ENCODE results near the gene ARAP3.
"Not testable (repeated sequence)": the region's sequence is repeated elsewhere in the genome, so short reads cannot be mapped to it uniquely, and the experiment has no call there.

Gene ARAP3, protein sequence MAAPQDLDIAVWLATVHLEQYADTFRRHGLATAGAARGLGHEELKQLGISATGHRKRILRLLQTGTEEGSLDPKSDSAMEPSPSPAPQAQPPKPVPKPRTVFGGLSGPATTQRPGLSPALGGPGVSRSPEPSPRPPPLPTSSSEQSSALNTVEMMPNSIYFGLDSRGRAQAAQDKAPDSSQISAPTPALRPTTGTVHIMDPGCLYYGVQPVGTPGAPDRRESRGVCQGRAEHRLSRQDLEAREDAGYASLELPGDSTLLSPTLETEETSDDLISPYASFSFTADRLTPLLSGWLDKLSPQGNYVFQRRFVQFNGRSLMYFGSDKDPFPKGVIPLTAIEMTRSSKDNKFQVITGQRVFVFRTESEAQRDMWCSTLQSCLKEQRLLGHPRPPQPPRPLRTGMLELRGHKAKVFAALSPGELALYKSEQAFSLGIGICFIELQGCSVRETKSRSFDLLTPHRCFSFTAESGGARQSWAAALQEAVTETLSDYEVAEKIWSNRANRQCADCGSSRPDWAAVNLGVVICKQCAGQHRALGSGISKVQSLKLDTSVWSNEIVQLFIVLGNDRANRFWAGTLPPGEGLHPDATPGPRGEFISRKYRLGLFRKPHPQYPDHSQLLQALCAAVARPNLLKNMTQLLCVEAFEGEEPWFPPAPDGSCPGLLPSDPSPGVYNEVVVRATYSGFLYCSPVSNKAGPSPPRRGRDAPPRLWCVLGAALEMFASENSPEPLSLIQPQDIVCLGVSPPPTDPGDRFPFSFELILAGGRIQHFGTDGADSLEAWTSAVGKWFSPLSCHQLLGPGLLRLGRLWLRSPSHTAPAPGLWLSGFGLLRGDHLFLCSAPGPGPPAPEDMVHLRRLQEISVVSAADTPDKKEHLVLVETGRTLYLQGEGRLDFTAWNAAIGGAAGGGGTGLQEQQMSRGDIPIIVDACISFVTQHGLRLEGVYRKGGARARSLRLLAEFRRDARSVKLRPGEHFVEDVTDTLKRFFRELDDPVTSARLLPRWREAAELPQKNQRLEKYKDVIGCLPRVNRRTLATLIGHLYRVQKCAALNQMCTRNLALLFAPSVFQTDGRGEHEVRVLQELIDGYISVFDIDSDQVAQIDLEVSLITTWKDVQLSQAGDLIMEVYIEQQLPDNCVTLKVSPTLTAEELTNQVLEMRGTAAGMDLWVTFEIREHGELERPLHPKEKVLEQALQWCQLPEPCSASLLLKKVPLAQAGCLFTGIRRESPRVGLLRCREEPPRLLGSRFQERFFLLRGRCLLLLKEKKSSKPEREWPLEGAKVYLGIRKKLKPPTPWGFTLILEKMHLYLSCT (N-terminal part only)

DNA sequence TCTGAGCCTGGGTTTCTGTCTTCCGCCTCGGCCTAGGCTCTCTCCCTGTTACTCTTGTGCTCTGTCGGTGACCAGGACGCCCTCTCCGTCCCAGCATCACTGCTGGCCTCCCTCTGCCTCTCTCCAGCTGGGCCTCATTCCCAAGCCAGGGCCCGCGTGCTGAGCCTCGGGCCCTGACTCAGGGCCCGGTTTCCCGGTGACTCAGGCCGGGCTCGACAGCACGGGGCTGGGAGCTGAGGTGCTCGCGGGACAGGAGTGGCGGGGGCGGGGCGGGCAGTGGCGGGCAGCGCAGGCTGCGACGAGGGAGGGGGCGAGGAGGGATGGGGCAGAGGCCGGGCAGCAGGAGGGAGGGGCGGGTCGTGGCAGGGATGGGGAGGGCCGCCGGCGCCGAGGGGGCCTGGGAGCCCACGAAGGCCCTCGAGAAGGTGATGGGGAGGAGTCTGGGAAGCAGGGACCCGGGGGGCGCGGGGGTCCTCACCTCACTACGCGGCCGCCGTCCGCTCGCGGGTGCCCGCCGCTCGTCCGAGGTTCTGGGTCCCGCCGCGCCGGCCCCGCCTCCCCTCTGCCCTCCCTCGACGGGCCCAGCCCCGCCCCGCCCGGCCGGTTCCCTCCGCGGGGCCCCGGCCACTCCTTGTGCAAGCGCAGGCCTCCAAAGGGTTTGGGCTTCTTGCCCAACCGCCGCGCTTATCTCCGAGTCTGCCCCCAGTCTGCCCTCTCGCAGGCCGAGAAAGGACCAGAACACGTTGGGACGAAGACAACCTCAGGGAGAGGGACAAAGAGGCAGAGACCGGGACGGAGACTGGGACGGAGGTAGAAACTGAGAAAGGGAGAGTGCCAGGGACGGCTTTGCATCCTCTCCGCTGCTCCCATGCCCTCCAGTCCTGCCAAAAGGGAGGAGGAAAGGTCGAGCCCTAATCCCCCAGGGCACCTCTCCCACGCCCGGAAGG, at the start of gene ARAP3:
Gene ARAP3 (minus strand): TSS at position 536 of the 947 bp plus-strand sequence. CDS start 1,744 bp downstream, outside the sequence.
- no peak for DNase-seq

DNA sequence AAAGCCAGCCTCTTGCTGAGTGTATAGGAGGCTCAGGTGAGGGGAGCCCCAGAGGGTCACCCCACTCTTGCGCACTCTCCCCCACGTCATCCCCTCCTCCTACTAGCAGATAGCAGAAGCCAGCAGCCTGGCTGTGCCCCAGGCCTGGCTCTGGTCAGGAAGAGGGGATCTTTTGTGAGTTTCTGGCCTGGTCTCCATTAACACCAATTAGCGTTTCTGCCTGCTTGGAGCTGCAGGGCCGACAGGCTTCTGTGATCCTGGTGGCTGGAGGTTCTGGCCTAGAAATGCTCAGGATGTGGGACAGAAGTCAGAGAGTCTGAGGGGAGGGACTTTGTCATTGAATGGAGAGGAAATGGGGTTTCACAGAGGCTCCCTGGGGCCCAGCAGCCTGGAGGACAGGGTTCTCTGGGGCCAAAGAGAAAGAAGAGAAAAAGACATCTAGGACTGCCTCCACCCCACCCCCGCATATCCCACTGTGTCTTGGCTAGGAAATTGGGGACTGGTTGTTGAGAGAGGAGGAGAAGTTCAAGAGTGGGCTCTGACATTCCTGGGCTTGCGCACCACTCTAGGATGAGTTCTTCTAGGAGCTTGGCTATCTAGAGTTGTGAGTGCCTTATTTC, 47.5 kb upstream of the ARAP3 start:
- no peak for DNase-seq

DNA sequence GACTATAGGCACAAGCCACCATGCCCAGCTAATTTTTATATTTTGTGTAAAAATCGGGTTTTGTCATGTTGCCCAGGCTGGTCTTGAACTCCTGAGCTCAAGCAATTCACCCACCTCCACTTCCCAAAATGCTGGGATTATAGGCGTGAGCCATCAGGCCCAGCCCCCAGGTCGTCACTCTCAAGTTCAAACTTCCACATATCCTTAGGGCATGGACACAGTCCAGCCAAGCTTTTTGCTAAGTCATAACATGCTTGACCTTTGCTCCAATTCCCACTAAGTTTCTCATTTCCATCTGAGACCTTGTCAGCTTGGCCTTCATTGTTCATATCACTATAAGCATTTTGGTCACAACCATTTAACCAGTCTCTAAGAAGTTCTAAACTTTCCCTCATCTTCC, 43.9 kb upstream of the ARAP3 start:
- no peak for DNase-seq

DNA sequence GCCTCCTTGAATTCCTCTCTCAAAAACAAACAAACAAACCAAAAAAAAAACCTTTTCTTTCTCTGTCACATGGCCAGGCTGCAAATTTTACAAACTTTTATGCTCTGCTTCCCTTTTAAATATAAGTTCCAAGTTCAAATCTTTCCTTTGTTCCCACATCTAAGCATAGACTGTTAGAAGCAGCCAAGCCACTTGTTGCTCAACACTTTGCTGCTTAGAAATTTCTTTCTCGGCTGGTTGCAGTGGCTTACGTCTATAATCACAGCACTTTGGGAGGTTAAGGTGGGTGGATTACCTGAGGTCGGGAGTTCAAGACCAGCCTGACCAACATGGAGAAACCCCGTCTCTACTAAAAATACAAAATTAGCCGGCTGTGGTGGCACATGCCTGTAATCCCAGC, 43.1 kb upstream of the ARAP3 start:
- DNase-seq = not testable (repeated sequence)

DNA sequence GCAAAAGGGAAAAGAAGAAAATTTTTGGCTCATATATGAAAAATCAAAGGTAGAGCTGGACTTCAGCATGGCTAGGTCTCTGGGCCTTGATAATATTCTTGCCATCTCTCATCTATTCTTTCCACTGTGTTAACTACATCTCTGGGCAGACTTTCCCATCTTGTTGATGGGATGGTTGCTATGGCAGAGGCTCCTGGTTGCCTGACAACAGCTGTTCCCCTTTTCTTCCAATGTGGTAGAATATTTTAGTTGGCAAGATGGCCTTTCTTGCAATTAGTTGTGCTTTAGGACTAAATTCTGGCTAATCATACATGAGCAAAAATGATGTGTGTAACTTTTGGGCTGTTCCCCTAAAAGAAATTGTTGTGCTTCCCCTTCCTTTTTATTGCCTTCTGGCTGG, 40.2 kb upstream of the ARAP3 start:
- DNase-seq = peak; percentile 14

DNA sequence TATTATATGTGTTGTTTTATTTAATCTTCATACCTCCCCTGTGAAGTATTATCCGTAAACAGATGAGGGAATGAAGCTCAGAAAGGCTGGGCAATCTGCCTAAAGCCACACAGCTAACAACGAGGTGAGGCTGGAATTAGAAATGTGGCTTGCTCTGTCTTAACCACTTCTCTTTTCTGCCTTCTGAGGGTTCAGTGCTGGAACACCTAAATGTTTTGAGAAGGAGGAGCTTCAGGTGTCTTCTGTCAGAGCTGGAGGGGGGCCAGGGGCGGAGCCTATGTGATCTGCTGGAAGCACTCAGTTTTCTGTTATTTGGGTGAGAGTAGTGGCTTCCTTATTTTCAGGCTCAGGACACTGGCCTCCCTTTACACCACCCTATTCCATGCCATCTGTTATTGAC, 35.0 kb upstream of the ARAP3 start:
- no peak for DNase-seq

DNA sequence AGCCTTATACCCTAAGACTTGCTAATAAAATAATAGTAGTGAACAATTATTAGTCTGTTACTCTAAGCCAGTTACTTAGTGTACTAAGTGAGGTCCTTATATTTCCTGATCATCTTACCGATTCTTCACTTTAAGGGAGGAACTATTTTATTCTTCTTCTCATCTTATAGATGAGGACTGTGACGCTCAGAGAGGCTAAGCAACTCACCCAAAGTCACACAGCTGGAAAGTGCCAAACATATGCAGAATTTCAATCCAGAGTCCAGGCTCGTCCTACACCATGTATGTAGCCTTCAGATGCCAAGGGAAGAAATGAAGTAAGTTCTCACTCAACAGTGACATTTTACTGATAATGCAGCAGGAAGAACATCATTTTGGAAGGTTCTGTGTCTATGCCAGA, 34.4 kb upstream of the ARAP3 start:
- no peak for DNase-seq

DNA sequence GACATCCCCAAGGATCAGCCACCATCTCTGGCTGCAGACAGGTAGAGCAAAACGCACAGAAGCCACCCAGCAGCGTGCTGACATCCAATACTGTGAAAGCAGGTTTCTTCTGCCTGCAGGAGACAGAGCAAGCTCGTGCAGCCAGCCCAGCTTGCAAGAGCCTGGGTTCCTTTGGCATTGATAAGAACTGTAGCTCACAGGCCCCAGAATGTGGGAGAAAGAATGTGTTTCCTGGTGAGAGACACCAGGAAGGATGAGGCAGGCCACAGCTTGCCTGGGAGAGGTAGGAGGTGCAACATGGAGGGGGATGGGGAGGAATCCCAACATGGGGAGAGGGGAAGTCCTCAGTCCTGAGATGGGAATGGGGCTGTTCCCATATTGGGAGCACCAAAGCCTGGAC, 34.0 kb upstream of the ARAP3 start:
- no peak for DNase-seq

DNA sequence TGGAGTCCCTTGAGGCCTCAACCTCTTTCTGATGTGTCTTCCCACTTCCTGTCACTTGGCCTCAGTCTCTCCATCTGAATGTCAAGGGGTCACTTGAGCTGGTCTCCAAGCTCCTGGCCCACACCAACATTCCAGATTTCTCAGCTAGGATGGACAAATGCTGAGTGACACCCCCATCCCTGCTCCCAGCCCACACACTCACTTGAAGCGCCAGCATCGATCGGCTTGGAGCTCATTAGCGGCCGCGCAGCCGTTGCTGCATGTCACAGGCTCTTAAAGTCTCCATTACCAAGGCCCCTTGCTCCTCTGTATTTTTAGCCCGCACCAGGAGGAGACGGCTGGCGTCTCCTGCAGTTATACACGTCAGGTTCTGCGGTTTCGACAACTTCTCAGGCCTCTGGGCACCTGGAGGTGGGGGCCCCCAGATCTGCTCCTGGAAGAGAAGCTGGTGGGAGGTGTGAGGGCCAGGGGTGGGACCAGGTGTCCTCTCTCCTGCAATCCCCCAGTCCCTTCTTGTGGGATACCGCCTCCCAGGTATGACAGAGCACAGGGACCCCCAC, 33.4 kb upstream of the ARAP3 start:
- DNase-seq = no peak

DNA sequence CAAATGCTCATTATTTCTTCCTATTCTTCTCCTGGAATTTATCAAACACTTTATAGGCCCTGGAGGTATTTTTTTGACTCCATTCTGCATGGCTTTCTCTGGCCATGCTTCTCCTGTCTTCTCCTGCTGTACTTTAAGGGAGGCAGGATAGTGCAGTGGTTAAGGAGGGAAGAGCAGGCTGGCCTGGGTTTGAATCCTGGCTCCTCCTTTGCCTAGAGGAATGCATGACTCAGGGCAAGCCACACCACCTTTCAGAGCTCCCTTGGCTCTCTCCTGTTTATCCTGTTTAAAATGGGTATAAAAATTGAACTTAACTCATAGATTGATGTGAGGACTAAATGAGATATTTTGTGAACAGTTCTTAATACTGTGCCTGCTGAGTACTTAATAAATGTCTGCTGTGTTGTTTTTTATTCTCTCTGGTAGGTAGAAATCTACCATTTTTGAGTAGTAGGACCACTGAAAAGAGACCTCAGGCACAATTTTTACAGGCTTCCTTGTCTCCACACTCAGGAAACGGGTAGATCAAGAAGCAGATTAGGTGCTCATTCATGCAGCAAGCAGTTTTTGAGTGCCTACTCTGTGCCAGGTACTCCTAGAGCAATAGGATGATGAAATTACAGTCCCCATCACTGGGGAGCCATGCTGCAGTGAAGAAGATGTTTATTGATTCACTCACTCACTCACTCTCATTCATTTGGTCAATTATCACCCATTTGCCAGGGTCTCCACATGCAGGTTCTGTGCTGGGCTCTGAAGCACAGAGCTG, 32.7 kb upstream of the ARAP3 start:
- no peak for DNase-seq

DNA sequence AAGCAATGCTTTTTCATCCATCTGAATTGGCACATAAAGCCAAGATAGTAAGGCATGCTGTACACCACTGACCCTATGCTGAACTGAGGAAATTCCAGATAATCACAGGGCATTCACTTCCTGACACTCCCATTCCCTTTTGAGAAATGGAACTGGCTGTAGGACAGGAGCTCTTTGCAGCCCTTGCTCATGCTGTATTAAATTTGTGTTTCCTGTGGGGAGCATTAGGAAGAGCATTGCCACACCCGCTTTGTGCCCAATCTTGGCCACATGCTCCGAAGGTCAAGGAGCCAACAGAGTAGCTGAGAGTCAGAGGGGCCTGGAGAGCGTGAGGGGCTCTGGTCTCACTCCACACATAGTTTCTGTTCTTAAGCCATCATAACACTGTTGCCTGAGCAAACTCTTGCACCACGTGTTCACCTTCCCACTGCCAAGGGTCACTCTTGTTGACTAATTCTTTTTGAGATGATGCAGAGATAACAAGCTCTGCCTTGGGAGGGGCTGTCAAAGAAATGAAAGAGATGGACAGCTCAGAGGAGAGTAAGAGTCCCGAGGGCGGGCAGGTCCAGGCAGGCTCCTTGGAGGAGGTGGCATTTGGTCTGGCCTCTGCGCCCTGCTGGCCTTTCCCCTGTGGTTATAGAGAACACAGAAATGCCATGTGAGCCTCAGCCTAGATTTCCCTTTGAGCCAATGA, 31.7 kb upstream of the ARAP3 start:
- no peak for DNase-seq

DNA sequence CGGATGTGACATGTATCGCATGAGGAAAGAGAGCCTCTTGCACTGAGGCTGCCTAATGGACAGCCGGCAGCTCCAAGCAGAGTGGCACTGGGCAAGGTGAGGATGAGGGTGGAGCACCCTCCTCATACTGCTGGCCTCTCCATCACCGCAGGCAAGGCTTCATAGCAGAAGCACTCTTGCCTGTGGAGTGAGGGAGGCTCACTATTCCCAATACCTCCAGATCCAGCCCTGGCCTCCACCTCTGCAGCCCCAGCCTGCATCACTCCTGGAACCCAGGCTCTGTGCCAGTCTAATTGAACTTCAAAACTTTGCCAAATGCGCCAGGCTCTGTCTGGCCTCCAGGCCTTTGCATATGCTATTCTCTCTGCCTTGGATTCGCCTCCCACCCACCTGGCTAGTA, 29.7 kb upstream of the ARAP3 start:
- DNase-seq = peak; percentile 14

DNA sequence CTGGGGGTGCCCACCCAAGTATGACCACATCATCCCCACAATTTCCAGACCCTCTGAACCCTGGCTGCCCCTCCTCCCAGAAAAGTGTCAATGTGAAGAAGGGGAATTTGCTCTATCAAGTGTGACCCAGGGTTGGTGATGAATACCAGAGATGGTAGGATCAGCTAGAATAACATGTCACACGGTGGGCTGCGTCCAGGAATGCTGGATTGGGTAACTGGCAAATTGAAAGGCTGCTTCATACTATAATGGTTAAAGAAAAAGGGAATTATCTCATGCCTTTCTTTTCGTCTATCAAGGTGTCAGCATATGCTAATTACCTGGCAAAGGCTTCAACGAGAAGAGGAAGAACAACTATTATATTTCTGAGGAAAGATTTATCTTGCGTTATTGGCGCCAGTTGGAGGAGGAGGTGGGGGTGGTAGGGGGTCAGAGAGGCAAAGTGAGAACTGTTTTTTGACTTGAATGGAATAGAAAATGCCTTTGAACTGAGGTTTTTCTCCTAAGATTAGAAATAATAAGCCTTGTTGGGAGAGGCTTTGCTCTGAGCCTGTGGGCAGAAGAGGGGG, 27.8 kb upstream of the ARAP3 start:
- DNase-seq = no peak

DNA sequence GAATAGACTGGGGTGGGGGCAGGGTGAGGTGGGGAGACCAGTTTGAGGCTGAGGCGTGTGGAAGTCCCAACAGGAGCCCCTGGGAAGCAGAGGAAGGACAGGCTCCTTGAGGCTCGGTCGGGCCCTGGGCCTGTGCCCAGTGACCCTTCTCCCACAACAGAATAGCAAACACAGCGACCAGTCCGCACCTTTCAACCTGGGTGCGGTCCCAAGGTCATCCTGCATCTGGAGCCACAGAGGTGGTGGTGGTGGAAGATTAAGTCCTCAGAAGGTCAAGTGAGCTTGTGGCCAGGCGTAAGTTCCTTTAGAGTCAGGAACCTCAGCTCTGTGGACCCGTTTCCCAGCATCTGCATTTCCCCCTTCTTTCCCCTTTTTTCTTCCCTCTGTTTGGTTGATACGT, 26.0 kb upstream of the ARAP3 start:
- no peak for DNase-seq

DNA sequence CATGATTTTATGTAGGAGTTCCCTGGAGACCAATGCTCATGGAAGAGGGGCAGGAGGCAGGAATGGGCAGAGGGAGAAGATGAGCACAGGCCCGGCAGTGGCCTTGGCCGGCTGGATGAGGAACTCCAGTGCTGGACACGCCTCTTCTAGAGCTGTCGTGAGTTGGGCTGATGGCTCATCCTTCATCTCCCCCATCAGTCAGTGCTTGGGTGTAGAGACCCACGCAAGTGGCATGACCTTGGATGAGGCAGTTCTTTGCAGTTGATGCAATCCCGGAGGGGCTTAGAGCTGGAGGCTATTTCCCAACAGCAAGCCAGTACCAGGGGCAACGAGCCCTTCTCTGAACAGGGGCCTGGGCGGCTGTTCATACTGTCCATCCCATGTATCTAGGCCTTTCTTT, 25.5 kb upstream of the ARAP3 start:
- no peak for DNase-seq

DNA sequence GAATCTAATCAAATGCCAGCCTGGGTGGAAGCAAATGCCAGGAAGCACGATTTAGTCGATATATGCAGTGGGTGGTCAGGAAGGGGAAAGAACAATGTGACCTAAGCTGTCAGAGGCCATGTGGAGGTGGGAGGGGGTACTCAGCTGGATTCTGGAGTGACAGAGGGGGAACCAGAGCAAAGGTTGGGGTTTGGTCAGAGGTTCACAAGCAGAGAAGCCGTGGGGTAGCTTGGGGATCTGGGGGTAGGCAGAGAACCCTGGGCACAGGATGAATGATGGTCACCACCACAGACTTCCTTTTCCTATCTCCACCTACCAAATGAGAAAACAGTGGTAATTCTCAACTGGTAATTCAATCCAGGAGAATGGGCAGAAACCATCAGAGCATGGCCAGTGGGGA, 24.1 kb upstream of the ARAP3 start:
- no peak for DNase-seq

DNA sequence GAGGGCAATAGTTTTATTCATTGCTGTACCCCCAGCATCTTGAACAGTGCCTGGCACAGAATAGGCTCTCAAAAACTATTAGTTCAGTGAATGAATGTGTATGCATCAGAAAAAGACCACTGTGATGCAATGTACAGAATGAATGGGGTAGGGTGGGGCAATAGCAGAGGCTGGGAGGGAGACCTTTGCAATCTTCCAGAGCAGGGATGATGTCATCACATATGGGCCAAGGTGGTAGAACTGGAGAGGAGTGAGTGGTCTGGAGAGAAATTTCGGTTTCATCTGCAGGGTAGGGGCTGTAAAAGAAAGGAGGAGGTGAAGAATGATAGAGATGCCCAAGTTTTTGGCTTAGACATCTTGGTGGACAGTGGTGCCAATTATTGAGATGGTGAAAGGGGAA, 23.4 kb upstream of the ARAP3 start:
- no peak for DNase-seq

DNA sequence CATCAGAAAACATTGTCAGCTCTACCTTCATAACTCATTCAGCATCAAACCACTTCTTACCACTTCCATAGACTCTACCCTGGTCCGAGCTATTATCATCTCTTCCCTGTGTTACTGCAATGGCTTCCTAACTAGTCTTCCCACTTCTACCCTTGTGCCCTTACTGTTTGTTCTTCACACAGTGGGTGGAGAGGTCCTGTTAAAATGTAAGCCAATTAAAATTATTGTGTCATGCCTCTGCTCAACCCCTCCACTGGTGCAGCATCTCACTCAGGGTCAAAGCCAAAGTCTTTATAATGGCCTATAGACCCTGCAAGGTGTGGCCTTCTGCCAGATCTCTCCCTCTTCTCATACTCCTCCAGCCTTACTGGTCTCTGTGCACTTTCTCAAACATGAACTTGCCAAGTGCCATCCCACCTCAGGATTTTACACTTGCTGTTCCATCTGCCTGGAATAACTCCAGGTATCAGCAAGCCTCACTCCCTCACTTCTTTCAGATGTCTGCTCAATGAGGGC, 22.8 kb upstream of the ARAP3 start:
- no peak for DNase-seq

DNA sequence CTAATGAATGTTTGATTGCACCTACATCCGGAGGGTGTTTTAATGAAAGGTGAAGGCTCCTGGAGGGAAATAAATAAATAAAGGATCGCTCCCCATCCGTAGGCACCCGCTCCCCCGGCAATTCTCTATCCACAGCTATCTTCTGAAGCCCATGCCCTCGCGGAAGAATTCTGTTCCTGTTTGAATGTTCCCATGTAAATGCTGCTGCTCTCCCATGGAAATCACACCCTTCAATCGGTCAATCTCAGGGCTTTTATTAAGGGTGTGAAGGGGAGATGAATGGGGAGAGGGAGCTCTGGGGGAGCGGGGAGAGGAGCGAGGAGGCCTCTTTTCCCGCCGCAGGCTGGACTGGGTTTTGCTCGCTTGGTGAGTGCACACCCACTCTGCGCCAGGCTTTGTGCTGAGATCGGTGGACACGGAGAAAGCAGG, 21.1 kb upstream of the ARAP3 start:
- no peak for DNase-seq

Data from NCI-H446 treated with DMSO at 0.1 percent for 48 hours (cell line).